GM23338 (cell line): ENCODE results near the gene JAG1. TPM values are rescaled to one million over a fixed set of nuclear protein-coding genes. Genes with fewer than 3 reads are reported as not detected.

Experiments
- ATAC-seq: fragments of 200-7000 bp; cut with Tn5 transposase; 3 replicates; pipeline ENCODE4 v1.9.1; 2020
- DNase-seq: peaks from one replicate; pipeline ENCODE4 v3.0.0-alpha.2; 2015; ENCODE audit warnings: low spot score
- H2AFZ ChIP-seq: fragments of 200-600 bp; sonication (generic); 2 replicates; pipeline ENCODE4 v1.8.0; 2016; ENCODE audit warnings: antibody characterized with exemption, mild to moderate bottlenecking, moderate library complexity
- H3F3A ChIP-seq: fragments of 200-600 bp; sonication (generic); replicated peaks from 2 replicates; pipeline ENCODE4 v1.8.0; 2017; ENCODE audit warnings: antibody characterized with exemption, mixed run types, low read depth
- H3K27ac ChIP-seq: fragments of 200-600 bp; sonication (generic); 2 replicates; pipeline ENCODE4 v1.6.1; 2016; ENCODE audit warnings: low read depth
- H3K27me3 ChIP-seq: fragments of 200-600 bp; sonication (generic); 2 replicates; pipeline ENCODE4 v1.8.0; 2016; ENCODE audit warnings: mild to moderate bottlenecking, mixed run types, moderate library complexity; ENCODE audit not compliant: insufficient read depth
- H3K36me3 ChIP-seq: fragments of 200-600 bp; sonication (generic); 2 replicates; pipeline ENCODE4 v1.8.0; 2016; ENCODE audit warnings: mild to moderate bottlenecking; ENCODE audit not compliant: insufficient read depth
- H3K4me1 ChIP-seq: fragments of 200-600 bp; sonication (generic); 2 replicates; pipeline ENCODE4 v1.8.0; 2016; ENCODE audit warnings: mild to moderate bottlenecking, moderate library complexity; ENCODE audit not compliant: insufficient read depth
- H3K4me2 ChIP-seq: fragments of 200-600 bp; sonication (generic); 2 replicates; pipeline ENCODE4 v1.7.1; 2017; ENCODE audit warnings: mixed run types
- H3K4me3 ChIP-seq: fragments of 200-600 bp; sonication (generic); 2 replicates; pipeline ENCODE4 v1.6.1; 2016; ENCODE audit warnings: mixed run types
- H3K79me2 ChIP-seq: fragments of 200-600 bp; sonication (generic); replicated peaks from 2 replicates; pipeline ENCODE4 v1.8.0; 2017; ENCODE audit warnings: mild to moderate bottlenecking; ENCODE audit not compliant: insufficient read depth
- H3K9me2 ChIP-seq: fragments of 200-600 bp; sonication (generic); 2 replicates; pipeline ENCODE4 v1.8.0; 2017; ENCODE audit not compliant: insufficient read depth
- H4K20me1 ChIP-seq: fragments of 200-600 bp; sonication (generic); replicated peaks from 2 replicates; pipeline ENCODE4 v1.8.0; 2017; ENCODE audit warnings: mild to moderate bottlenecking; ENCODE audit not compliant: insufficient read depth
- H3K27ac Mint-ChIP-seq: 2 replicates; pipeline ENCODE4 v1.8.0; 2020; ENCODE audit warnings: inconsistent platforms, mild to moderate bottlenecking, moderate library complexity, mixed read lengths
- H3K27me3 Mint-ChIP-seq: 3 replicates; pipeline ENCODE4 v1.8.0; 2022; ENCODE audit warnings: low read depth, mild to moderate bottlenecking, moderate library complexity, mixed read lengths, inconsistent platforms; ENCODE audit not compliant: insufficient read depth, poor library complexity
- H3K36me3 Mint-ChIP-seq: 3 replicates; pipeline ENCODE4 v1.8.0; 2021; ENCODE audit warnings: low read depth, mild to moderate bottlenecking, inconsistent platforms, moderate library complexity, mixed read lengths
- H3K4me1 Mint-ChIP-seq: 3 replicates; pipeline ENCODE4 v1.8.0; 2020; ENCODE audit warnings: mild to moderate bottlenecking, inconsistent platforms, mixed read lengths
- H3K4me3 Mint-ChIP-seq: 3 replicates; pipeline ENCODE4 v1.8.0; 2021; ENCODE audit warnings: moderate library complexity, mild to moderate bottlenecking, inconsistent platforms, mixed read lengths
- H3K9me3 Mint-ChIP-seq: 3 replicates; pipeline ENCODE4 v1.8.0; 2020; ENCODE audit warnings: moderate library complexity, mild to moderate bottlenecking, inconsistent platforms, mixed read lengths
- CREB1 ChIP-seq: fragments of 250-450 bp; sonication (Bioruptor Pico); IDR thresholded peaks from 2 replicates; pipeline ENCODE4 v1.5.0; 2020; ENCODE audit warnings: low read depth, mild to moderate bottlenecking, moderate library complexity
- ETS1 ChIP-seq: IDR thresholded peaks from 2 replicates; pipeline ENCODE4 v1.6.1; 2016; ENCODE audit warnings: antibody characterized with exemption
- EZH2 ChIP-seq: fragments of 200-600 bp; sonication (generic); IDR thresholded peaks from one replicate; pipeline ENCODE4 v1.8.0; 2017; ENCODE audit warnings: antibody characterized with exemption, mild to moderate bottlenecking, low read depth; ENCODE audit not compliant: unreplicated experiment
- EZH2phosphoT487 ChIP-seq: fragments of 200-600 bp; sonication (generic); IDR thresholded peaks from one replicate; pipeline ENCODE4 v1.8.1; 2018; ENCODE audit warnings: antibody characterized with exemption; ENCODE audit not compliant: unreplicated experiment
- JUNB ChIP-seq: IDR thresholded peaks from one replicate; pipeline ENCODE4 v1.6.1; 2016; ENCODE audit warnings: antibody characterized with exemption; ENCODE audit not compliant: unreplicated experiment
- NANOG ChIP-seq: IDR thresholded peaks from 2 replicates; pipeline ENCODE4 v1.6.1; 2016; ENCODE audit warnings: antibody characterized with exemption, borderline replicate concordance
- POLR2AphosphoS5 ChIP-seq: IDR thresholded peaks from 2 replicates; pipeline ENCODE4 v1.6.1; 2016; ENCODE audit warnings: antibody characterized with exemption, low read depth
- STAT1 ChIP-seq: IDR thresholded peaks from one replicate; pipeline ENCODE4 v1.6.1; 2016; ENCODE audit warnings: antibody characterized with exemption; ENCODE audit not compliant: unreplicated experiment
- ZNF114 ChIP-seq: fragments of 250-450 bp; sonication (Bioruptor Pico); IDR thresholded peaks from 2 replicates; pipeline ENCODE4 v1.5.0; 2020; ENCODE audit warnings: mild to moderate bottlenecking, moderate library complexity
- ZNF331 ChIP-seq: fragments of 250-450 bp; sonication (Bioruptor Pico); IDR thresholded peaks from 2 replicates; pipeline ENCODE4 v1.5.0; 2020; ENCODE audit warnings: low read depth, mild to moderate bottlenecking, moderate library complexity
- ZNF462 ChIP-seq: fragments of 250-450 bp; sonication (Bioruptor Pico); IDR thresholded peaks from 2 replicates; pipeline ENCODE4 v1.5.0; 2020; ENCODE audit warnings: mild to moderate bottlenecking, moderate library complexity
- polyA plus RNA-seq: library from polyadenylated mRNA; unstranded; fragments of >200 nt; fragmentation: Nextera tagmentation; extraction: Ambion mirVana; gene quantifications from 2 replicates; pipeline ENCODE4 v1.2.1, GENCODE V29; 2016
- total RNA-seq: library from RNA; depleted of rRNA; stranded (reverse); fragments of >200 nt; shearing (Covaris generic); gene quantifications from 2 replicates; pipeline ENCODE4 v1.2.3, GENCODE V29; 2014
- TF ChIP-seq, protein P1 (sequence below): IDR thresholded peaks from one replicate; pipeline ENCODE4 v1.6.1; 2018; ENCODE audit warnings: antibody characterized with exemption; ENCODE audit not compliant: unreplicated experiment
- TF ChIP-seq, protein P2 (sequence below), 2 experiments: fragments of 200-600 bp in 1 of 2; sonication (generic) in 1 of 2; conservative IDR thresholded peaks; 2 replicates each; pipeline versions ENCODE4 v1.5.1 to v1.6.1; 2016 to 2017; ENCODE audit warnings: antibody characterized with exemption in 2 of 2, low read depth in 2 of 2, mild to moderate bottlenecking in 2 of 2, moderate library complexity in 1 of 2

Gene JAG1
- total and polyA plus RNA-seq, 2 experiments from 2014 or later: 9.7 to 46.5 TPM

GRCh38 chr20:10671919-10672623 is 1.7 kb downstream of the JAG1 start:
- no peak overlapping the region for H2AFZ ChIP-seq
- H3K4me3 ChIP-seq: peak overlapping the region; percentile 92
- H3K9me2 ChIP-seq: no peaks in the 10 kb centered on the region
- no peaks in the 10 kb centered on the region for H4K20me1 ChIP-seq
- no peak overlapping the region for H3K27ac ChIP-seq
- ATAC-seq (peak; percentile 6), DNase-seq (peak; percentile 72)
- H3K36me3 Mint-ChIP-seq: peaks cover 32% of the 10 kb centered on the region
- H3F3A ChIP-seq: 0 out of 2 replicates have a peak, but pooled peaks cover 5% of the 10 kb centered on the region
- peaks cover 59% of the 10 kb centered on the region for H3K79me2 ChIP-seq
- peak overlapping the region; percentile 99 for H3K4me2 ChIP-seq
- no peaks in the 10 kb centered on the region for H3K9me3 Mint-ChIP-seq
- no peaks in the 10 kb centered on the region for H3K36me3 ChIP-seq
- H3K4me3 Mint-ChIP-seq: peak overlapping the region; percentile 91
- no peak overlapping the region for H3K27ac Mint-ChIP-seq
- H3K4me1 Mint-ChIP-seq: peaks cover 57% of the 10 kb centered on the region
- H3K27me3 ChIP-seq: peaks cover 8% of the 10 kb centered on the region; the same call in 1 of the 2 replicates
- peaks cover 50% of the 10 kb centered on the region for H3K4me1 ChIP-seq
- peaks cover 20% of the 10 kb centered on the region for H3K27me3 Mint-ChIP-seq
- TF ChIP-seq EZH2phosphoT487 (no peak), NANOG (no peak), STAT1 (no peak), CREB1 (no peak), JUNB (no peak), EZH2 (no peak), ZNF331 (no peak), ZNF462 (no peak), POLR2AphosphoS5 (no peak), ZNF114 (CRISPR knock-in tag) (no peak), ETS1 (no peak)
- TF ChIP-seq, protein P1, sequence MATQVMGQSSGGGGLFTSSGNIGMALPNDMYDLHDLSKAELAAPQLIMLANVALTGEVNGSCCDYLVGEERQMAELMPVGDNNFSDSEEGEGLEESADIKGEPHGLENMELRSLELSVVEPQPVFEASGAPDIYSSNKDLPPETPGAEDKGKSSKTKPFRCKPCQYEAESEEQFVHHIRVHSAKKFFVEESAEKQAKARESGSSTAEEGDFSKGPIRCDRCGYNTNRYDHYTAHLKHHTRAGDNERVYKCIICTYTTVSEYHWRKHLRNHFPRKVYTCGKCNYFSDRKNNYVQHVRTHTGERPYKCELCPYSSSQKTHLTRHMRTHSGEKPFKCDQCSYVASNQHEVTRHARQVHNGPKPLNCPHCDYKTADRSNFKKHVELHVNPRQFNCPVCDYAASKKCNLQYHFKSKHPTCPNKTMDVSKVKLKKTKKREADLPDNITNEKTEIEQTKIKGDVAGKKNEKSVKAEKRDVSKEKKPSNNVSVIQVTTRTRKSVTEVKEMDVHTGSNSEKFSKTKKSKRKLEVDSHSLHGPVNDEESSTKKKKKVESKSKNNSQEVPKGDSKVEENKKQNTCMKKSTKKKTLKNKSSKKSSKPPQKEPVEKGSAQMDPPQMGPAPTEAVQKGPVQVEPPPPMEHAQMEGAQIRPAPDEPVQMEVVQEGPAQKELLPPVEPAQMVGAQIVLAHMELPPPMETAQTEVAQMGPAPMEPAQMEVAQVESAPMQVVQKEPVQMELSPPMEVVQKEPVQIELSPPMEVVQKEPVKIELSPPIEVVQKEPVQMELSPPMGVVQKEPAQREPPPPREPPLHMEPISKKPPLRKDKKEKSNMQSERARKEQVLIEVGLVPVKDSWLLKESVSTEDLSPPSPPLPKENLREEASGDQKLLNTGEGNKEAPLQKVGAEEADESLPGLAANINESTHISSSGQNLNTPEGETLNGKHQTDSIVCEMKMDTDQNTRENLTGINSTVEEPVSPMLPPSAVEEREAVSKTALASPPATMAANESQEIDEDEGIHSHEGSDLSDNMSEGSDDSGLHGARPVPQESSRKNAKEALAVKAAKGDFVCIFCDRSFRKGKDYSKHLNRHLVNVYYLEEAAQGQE: no peak
- TF ChIP-seq, protein P2, sequence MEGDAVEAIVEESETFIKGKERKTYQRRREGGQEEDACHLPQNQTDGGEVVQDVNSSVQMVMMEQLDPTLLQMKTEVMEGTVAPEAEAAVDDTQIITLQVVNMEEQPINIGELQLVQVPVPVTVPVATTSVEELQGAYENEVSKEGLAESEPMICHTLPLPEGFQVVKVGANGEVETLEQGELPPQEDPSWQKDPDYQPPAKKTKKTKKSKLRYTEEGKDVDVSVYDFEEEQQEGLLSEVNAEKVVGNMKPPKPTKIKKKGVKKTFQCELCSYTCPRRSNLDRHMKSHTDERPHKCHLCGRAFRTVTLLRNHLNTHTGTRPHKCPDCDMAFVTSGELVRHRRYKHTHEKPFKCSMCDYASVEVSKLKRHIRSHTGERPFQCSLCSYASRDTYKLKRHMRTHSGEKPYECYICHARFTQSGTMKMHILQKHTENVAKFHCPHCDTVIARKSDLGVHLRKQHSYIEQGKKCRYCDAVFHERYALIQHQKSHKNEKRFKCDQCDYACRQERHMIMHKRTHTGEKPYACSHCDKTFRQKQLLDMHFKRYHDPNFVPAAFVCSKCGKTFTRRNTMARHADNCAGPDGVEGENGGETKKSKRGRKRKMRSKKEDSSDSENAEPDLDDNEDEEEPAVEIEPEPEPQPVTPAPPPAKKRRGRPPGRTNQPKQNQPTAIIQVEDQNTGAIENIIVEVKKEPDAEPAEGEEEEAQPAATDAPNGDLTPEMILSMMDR (conservative IDR thresholded peaks at IDR 0.05; ENCODE audit: low read depth in 2 of 2): no peak
